GM19099 (cell line): ENCODE results near the gene PLPP4.

Source experiments
- POLR2A ChIP-seq: IDR thresholded peaks from 3 replicates; pipeline ENCODE4 v1.6.1; 2011; ENCODE audit warnings: low read depth; ENCODE audit not compliant: insufficient read length; ENCODE audit errors: extremely low read depth

Gene PLPP4

DNA sequence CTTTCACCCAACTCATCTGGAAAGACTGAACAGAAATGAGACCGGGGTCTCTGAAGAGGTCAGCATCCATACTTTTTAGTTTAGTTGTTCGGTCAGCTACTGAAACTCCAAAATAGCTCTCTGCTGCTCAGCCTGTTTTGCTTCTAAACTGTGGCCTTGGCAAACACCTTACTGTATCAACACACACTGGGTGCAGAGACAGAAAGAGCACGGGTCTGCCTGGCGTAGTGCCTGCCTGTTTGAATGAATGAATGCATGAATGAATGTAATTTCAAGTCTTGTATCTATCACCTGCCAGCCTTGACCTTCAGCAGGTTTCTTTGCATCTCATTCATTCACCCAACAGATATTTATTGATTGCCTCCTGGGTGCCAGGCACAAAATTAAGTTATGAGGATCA is 98.4 kb downstream of the PLPP4 start:
- no peak for TF ChIP-seq POLR2A

DNA sequence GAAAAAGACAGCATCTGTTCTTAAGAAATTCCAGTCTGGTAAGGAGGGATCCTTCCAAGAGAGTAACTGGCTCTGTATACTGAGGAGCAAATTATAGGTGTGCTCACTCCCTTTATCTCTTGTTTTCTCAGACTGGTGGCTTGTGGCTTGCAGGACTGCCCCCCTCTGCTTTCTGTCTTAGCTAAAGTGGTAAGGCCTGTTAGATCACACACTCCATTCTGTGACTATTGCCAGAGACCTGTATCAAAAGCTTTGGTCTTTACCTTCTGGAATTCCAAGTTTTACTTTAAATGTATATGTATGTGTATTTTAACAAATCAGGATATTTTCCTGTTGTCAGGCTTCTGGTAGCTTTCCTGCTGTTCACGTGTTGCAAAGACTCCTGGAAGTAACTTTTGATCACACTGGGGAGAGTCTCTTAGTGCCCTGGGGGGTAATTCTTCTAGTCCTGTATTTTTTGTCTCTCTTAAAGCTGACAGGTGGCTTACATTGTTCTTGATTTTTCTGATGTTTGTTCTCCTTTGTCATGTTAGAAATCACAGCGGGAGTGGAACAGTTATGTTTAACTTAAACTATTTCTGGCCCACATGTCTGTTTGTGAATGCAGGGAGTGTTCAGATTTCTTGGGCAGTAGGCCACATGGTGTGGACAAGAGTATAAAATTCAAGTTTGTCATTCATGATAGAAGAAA is 99.0 kb downstream of the PLPP4 start:
- TF ChIP-seq POLR2A, result no peak

DNA sequence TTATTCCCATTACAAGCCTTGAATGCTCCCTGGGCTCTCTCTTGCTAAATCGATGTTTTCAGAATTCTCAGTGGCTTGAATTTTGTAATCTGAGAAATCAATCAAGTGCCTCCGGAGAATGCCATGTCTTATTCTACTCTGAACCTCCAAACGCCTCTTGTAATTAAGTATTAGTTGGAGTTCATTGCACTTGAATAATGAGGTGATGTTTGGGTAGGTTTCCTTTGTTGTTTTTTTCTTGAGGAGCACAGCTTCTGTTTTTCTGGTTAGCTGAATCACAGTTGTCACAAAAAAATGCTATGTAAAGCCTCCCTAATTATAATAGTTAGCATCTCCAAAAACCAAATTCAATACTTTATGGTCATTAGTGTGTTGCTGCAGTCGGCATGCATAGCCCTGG is 100.3 kb downstream of the PLPP4 start:
- TF ChIP-seq POLR2A, result no peak

DNA sequence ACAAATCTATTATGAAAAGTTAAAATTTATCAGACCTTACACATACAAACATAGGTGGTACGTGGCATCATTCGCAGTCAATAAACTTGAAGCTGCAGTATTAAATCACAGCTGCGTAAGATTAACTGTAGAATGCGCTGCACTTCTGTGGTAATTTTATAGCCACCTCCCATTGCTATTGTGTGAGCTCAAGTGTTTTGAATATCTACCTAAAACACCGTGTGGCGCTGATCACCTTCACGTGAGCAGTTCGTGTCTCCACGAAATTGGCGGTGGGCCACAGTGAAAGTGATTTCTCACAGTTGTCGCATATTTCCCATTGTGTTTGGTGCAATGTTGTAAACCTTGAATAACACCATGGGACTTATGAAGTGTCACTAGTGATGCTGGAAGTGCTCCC is 102.8 kb downstream of the PLPP4 start:
- TF ChIP-seq POLR2A, result no peak

DNA sequence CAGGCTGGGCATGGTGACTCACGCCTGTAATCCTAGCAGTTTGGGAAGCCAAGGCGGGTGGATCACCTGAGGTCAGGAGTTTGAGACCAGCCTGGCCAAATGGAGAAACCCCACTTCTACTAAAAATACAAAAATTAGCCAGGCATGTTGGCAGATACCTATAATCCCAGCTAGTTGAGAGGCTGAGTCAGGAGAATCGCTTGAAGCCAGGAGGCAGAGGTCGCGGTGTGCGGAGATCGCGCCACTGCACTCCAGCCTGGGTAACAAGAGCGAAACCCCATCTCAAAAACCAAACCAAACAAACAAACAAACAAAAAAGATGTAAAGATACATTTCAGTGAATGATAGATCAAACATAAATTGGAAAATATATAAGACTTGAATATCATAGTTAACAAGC is 105.9 kb downstream of the PLPP4 start:
- no peak for TF ChIP-seq POLR2A

DNA sequence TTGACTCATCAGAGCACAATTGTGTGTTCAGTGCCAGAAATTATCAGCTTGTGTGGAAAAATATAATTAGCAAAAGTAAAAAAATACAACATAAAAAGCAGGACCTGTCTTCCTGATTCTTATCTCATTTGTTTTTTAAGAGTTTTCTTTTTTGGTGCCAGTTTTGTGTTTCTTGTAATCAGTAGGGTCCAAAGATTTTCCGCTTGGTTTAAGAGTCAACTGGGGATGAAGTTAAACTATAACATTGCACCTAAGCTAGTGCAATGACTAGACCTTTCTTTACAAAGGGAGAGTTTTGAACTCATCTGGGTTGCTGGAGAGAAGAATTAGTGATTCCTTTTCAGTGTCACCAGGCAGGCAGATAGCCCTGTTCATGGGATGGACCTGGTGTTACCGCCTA is 113.4 kb downstream of the PLPP4 start:
- TF ChIP-seq POLR2A, result no peak

DNA sequence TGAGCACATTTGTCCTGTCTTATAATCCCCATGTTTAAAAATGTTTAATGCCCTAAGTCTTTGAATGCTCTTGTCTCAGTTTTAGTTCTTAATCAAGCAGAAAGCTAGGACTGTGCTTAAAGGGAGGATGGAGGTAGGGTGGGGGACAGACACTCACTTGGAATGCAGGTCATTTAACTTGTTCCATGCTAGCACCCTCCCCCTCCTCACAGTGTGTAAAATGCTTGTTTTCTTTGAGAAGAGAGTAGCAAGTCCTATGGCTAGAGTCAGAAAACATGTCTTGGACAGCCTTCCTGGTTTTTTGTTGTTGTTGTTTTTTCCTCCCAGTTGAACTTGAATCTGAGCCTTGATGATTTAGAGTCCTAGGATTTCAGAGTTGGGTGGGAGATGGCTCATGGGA is 114.2 kb downstream of the PLPP4 start:
- no peak for TF ChIP-seq POLR2A

DNA sequence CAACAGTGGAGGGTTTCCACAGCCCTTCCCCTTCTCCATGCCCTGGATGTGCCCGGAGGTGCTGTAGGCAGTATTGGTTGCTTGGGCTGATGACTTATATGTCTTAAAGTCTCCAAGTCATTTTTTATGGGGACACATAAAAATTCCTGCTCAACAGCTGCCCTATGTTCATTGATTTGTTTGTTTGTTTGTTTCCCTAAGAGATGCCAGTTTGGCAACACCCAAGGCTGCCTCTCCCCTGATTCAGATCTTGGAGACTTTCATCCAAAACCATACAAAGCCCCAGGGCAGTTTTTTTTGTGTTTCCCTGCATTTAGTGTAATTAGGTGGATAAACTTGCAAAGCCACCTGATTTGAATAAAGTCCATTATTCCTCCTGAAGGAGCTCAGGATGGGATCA is 115.3 kb downstream of the PLPP4 start:
- TF ChIP-seq POLR2A, result no peak

DNA sequence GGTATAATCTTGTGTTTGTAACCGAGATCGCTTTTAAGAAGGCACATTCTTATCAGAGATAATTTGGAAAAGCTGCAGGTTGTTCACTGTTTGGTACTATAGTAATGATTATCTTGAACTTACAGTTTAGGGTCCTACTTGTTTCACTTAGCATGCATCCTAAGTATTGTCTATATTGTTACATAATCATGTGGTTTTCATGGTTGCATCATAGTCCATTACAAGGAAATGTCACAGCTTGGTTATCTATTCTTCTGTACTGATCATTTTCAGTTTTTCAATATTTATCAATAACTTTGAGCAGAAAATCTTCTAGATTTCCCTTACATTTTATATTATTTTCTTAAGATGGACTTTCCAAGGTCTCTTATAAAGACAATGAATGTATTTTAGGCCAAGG is 116.3 kb downstream of the PLPP4 start:
- no peak for TF ChIP-seq POLR2A

DNA sequence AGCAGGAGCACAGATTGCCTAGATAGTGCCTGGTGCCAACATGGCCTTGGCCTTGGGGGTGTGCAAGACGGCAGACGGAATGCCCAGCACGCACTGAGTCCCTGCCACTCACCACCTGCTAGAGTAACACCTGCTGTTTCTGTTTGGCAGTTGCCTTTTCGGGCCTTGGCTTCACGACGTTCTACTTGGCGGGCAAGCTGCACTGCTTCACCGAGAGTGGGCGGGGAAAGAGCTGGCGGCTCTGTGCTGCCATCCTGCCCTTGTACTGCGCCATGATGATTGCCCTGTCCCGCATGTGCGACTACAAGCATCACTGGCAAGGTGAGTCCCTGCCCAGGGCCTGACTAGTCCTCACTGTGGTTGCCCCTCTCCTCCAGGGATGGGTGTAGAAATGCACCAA is 118.0 kb downstream of the PLPP4 start:
- no peak for TF ChIP-seq POLR2A

DNA sequence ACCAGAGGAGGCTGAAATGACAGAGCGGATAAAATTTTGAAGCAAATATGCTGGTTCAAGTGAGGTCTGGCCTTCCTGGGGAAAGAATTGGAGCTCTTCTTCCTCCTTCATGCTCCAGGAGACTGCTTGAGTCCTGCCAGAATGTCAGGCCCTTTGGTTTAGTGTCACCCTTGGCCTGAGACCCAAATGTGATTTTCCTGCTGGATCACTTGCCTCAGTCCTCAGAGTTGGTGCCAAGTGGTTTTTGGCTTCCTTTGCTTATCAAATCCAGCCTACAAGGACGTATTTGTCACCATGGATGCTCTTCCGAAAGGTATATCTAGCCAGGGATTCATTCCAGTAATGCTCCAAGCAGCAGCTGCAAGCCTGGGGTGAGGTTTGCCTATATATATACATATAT is 118.4 kb downstream of the PLPP4 start:
- no peak for TF ChIP-seq POLR2A

DNA sequence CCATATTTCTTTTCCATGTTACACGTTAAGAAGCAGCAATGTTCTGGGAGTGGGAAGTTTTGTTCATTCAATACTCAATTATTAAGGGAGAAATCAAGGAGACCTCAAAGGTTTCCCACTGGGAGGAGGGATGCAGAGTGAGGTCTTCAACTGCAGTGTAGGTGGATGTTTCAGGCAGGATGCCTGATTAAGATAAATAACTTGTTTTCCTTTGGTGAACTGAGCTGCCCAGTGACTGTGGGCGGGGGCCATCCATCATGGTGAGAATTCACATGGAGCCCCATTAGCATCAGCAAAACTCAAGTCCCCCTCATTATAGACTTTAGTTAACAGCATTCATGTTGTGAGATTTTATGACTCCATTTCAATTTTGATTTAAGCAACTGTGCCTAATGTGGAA is 121.1 kb downstream of the PLPP4 start:
- no peak for TF ChIP-seq POLR2A

DNA sequence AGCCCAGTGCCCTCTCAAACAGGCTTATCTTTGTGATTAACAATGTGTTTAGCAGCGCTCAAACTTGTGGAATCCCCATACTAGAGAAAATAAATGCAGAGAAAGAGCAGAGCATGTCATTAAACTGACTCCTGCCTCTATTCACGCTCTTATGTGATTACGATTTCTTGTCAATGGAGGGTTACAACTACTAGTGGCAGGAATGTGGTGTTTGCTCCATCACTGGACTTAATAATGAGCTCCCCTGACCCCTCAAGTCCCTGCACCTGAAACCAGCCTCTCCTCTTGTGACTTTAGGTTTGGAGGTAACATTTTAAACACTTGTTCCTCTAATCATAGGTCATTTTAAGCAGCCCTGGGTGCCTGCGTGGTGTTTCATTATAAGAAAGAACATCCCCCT is 121.9 kb downstream of the PLPP4 start:
- no peak for TF ChIP-seq POLR2A

DNA sequence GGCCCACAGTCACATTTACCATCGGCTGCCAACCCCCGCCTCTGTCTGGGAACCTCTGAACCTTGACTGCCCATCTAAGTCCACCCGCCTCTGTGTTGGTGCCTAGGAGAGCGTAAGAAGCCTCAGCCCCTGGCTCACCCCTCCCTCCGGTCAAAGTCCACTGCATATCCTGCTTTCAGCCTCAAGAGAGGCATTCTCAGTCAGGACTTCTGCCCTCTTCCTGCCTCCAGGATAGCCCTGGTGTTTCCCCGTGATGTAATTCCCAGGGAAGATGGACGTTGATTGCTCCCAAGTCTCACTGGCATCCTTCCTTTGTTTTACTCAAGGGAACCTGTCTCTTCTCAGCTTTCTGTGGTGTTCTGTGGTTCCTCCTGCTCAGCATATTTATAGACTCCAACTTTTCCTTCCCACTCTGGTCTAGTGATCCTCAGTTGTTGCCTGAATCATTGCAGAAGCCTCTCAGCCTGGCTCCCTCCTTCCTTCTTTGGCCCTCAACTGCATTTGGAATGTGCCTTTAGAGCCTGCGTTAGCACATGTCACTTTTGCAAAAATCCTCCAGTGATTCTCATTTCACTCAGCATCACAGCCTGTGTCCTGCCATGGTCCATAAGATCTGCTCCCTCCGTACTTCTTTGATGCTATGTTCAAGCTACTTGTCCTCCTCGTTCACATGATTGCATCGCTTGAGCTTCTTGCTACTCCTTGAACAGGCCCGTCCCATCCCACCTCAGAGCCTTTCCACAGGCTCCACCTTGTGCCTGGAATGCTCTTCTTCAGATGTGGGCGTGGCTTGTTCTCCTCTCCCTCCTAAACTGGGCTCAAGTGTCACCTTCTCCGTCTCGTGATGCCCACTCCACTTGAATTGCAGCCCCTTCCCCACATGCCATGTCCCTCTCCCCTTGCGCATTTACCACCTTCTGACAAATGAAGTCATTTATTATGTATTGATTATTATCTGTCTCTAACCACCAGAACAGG is 124.2 kb downstream of the PLPP4 start:
- no peak for TF ChIP-seq POLR2A

DNA sequence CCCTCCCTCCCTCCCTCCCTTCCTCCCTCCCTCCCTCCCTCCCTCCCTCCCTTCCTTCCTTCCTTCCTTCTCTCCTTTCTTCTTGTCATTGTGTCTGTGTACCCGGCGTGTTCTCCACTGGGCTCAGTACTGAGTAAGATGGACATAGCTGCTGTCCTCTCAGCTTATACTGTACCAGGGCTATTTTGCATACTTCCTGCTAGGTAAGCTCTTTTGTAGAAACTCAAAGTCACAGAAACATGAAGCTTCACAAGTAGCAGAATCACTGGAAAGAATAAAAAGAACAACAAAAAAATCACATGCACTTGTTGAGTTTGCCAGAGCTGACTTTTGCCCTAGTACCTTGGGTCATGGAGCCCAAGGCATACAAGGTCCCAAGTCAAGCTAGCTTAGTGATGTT is 125.7 kb downstream of the PLPP4 start:
- TF ChIP-seq POLR2A, result no peak
